DMS53 treated with DMSO at 0.1 percent for 48 hours (cell line): ENCODE measurements around the gene TMEM132D.

Experiments
- DNase-seq: peaks from one replicate; lab custom pipeline; 2025; ENCODE audit not compliant: unreplicated experiment; lab: John Stamatoyannopoulos, UW

TMEM132D gene

DNA sequence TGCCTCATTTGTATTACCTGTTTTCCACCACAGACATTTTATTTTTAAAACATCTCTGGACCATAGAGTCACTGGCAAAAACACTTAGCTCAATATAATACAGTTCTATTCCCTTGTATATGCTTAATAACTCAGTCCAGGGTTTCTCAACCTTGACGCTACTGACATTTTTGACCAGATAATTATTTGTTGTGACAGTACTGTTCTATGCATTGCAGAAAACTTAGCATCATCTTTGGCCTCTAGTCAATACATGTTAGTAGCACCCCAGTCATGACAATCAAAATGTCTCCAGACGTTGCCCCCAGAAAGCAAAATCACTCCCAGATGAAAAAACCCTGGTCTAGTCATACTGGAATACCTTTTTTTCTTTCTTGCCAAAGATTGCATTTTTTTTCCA is 174.7 kb downstream of the TMEM132D start:
- no peak for DNase-seq

DNA sequence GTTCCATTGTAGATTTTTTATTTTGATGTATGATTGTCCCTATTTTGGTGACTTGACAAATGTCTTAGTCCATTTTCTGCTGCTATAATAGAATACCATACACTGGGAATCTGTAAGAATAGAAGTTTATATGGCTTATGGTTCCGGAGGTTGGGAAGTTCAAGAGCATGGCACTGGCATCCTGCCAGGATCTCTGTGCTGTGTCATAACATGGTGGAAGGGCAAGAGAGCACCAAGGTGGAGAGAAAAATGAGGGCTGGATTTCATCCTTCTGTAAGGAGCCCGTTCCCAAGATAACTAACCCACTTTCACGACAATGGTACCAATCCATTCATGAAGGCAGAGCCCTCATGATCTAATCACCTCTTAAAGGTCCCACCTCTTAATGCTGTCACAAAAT is 176.7 kb downstream of the TMEM132D start:
- DNase-seq, result no peak

DNA sequence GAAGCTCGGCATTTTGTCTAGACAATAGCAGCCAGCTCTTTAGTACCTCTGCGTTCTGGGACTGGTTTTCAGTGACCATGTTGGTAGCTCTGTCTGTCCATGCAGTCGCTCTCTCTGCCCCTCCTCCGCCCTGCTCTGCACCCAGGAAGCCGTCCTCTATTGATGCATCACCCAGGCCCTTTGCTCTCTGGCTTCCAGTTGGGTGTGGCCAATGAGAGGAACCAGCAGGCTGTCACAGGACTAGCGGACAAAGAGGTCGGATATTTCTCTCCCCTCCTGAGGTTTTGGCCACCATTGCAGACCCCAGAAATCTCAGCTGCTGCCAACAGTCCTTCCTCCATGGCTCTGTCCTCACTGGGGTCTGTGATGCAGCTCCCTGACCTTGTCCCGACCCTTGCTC is 180.6 kb downstream of the TMEM132D start:
- no peak for DNase-seq

DNA sequence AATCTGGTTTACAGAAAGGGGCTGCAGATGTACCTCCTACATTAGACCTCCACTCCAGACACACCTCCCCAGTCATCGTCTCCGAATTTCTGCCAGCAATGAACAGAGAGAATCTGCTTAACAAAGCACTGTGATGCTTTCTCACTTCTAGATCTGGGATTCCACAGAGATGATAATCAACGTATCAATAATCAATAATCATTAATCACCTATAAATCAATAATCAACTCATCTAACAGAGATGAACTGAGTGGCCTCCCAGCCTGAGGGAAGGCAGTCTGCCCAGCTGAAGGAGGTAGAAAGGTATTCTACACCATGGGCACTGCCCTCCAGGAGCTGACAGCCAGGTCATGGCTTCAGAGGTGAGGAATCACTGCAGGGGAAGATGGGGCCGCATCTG is 183.2 kb downstream of the TMEM132D start:
- no peak for DNase-seq

DNA sequence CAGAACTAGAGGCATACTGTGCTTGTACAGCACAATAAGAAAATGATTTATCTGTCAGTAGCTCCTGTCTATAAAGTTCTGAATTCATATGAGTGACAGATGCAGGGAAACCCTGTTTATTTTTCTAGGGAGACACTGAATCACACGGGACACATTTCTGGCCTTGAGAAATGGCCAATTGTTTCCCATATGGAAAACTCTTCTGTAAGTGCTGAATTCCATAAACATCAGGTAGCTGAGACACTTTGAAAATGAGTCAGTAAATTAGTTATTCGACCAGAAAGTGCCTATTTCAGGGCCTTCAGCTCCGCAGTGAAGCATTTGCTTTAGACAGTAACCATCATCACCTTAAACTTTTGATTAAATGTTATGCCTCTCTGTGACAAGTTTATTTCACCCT is 184.4 kb downstream of the TMEM132D start:
- DNase-seq, result no peak

DNA sequence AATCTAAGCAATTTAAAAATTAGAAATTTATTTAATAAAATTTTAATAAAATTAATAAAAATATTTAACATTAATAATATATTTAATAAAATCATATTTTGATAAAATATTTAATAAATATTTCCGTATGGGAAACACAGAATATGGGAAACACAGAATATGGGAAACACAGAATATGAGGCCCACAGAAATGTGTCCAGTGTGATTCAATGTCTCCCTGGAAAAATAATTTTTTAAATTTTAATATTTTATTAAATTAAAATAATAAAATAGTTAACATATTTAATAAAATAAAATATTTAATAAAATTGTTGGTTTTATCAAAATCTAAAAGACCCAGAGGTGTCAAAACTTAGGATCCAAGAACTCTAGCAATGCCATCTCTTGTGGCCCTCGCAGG is 186.4 kb downstream of the TMEM132D start:
- no peak for DNase-seq

DNA sequence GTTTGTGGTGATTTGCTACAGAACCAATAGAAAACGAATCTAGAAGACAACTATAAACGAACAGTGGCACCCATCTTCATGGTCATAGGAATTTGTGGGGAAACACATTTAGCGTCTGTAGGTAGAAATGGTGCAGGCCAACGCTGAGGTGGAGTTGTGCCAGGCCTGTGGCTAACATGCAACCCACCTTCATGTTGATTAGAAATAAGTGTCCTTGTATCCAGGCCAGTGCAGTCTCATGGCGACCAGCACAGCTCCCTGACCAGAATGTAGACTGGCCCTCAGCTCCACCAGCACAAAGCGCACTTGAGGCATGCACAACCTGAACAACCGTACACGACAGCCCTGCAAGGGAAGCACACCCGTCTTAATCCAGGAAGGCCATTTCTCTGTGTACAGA is 187.0 kb downstream of the TMEM132D start:
- no peak for DNase-seq

DNA sequence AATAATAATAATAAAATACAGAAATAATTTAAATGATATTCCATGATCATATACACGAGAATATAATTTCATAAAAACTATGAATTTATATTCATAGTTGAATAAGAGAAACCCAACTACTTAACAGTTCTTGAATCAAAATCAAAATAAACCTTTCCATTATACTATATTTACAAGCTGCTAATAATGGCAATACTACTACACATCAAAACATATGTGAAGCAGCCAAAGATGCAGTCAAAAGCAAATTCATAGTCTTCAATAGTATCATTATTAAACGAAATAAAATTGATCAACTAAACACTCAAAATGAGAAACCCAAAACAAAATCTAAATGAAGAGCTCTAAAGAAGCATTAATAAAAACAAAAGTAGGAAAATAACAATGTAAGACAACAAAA is 197.1 kb downstream of the TMEM132D start:
- no peak for DNase-seq

DNA sequence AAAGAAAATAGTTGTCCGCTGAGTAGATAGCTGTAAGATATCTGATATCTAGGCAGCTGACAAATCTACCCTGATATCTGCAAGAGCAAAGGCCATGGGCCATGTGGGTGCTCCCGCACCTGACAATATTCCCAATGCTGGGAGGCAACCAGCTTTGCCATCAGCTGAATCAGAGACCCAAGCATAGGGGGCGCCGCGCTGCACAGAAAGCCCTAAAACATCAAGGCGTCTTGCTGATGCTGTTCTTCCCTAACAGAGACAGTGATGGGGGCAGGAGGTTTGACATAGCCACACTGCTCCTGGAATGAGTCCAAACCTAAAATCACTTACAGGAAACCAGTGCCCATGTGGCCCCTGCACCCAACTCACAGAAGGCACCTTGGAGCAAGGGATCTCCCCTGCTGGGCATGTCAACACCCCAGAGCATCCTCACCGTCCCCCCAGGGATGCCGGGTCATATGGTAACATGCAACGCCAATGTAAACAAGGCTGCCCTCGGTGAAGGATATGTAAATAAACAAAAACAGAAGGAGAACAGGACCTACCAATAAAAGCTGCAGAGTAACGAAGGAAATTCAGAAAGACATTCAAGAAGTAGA is 199.5 kb downstream of the TMEM132D start:
- no peak for DNase-seq

DNA sequence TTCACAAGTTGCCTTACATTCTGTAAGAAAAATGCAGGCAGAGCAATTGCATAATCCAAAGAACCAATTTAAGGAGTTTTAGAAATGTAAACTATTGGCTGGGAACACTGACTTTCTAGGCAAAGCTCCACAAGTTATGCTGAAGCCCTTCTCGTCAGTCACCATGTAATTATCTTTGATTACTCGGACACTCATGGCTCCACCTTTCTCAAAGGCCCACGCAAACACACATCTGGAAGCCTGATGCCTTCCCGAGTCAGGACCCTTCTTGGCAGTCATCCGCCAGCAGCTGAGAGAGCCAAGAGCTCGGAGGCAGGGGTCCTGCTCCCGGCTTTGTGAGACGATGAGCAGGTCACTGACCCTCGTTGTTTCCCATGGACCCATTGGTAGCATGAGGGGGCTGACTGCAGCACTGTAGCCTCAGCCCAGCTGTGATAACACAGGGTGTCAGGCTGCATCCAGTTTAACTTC is 202.2 kb downstream of the TMEM132D start:
- DNase-seq, result no peak

DNA sequence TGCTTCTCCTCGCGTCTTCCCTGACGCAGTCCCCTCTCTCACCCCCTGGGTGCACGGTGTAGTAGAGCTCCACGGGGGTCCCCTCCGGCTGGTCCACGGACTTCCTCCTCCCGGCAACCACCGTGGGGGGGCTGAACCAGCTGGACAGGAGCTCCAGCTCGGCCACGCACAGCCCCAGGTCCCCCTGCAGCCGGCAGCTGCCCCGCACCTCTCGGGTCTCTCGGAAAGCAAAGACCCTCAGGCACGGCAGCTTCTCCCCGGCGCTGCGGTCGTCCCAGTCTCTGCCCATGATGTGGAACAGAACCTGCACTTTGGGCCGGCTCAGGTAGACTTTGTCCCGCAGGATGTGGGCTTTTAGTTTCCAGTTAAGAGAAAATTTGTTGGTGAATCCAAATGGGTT is 203.8 kb downstream of the TMEM132D start:
- DNase-seq, result no peak

DNA sequence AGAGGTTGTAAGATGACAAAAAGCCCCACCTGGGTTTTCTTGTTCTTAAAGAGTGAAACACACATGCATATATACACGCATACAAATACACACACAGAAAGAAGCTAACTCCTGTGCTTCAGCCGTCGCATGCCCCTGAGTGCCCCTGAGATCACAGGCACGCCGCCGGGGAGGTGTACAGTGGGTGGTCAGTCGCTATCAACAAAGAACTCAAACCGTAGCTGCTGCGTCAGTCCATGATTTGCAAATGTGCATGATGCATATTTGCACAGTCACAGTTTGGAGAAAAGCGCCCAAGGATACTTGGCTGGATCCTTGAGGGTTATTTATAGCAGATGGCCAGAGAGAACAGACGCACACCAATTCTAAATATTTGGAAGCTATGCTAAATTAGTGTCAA is 206.9 kb downstream of the TMEM132D start:
- DNase-seq, result no peak

DNA sequence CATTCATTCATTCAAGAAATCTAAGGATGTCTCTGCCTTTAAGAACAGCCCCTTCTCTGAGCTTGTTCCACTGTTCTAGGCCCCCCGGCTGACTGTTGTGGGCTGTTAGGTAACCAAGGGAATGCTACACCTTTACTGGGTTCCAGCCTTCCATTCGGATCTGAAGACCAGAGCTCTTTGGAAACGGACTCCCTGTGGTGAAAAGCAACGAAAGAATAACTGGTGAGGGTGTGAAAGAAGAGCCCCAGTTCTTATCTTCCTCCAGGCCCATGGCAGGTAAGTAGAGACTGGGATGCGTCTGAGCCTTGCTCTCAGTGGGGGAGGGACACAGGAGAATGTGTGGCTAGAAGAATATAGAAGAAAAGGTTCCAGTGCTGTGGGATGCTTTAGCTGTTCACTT is 207.4 kb downstream of the TMEM132D start:
- no peak for DNase-seq

DNA sequence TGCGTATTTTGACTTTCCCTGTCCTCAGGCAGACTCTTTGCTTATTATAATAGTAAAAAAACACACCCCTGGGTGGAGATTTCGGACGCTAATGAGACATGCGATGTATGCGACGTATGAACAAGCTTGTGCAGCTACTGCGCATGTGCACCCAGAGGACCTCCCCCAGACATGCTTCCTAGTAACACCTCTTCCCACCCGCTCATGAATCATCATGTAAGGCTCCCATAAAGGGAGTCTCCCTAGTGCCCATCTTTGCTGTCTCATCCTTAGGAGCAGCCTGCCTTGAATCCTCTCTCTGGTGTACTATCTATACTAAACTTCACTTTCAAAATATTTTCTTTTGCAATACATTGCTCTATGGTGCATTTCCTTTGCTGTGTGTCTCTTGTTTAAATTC is 210.1 kb downstream of the TMEM132D start:
- no peak for DNase-seq

DNA sequence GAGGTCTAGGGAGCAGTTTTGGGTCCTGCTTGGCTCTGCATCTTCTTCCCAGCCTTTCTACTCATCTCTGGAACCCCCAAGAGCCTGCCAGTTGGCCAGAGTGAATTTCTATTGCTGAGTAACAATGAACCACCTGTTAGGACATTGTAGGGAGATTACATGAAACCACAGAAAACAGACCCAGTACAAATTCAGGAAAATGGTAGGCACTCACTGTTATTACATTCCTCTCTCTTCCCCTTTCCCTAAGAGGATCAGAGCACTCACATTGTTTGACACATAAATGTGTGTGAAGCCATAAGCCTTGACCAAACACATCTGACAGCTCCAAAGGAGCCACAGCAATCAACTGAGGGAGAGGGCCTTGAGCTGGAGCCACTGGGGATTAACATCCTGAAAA is 216.1 kb downstream of the TMEM132D start:
- DNase-seq, result no peak

DNA sequence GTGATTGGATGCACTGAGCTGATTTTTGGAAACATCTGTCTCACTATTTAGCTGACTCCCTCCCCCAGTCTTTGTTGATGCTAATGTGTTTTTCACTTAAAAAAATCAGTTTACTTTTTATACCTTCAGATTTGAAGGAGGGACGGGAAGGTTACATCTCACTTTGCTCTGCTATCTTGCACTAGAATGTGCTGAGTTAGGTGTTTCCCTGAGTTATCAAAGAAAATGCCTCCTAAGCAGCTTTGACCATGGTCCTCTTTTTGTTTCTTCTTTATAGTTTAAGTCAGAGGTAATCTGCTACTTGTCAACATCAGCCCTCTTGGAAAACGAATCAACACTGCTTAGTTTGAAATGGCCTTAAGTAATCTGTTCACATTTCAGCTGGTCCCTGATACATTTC is 222.0 kb downstream of the TMEM132D start:
- no peak for DNase-seq

DNA sequence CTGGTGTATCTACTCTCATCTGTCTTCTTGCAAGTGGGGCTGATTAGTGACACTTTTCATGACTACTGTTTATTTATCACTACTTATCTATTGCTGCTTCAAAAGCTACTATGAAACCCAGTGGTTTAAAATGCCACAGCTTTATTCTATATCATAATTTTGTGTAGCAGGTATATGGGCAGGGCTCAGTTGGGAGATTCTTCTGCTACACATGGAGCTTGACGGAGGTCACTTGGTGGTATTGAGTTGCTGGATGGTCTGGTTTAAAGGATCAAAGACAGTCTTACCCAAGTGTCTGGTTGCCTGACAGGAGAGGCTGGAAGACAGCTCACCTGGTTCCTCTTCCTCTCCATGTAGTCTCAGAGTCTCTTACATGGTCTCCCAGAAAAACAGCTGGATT is 222.7 kb downstream of the TMEM132D start:
- DNase-seq, result no peak

DNA sequence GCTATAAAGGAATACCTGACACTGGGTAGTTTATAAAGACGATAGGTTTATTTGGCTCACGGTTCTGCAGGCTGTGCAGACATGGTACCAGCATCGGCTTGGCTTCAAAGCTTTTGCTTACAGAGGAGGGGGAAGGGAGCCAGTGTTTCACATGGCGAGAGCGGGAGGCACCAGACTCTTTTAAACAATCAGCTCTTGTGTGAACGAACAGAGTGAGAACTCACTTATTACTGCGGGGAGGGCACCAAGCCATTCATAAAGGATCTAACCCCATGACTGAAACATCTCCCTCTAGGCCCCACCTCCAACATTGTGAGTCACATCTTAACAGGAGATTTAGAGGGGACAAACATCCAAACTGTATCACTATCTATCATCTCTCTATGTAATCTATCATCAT is 227.4 kb downstream of the TMEM132D start:
- no peak for DNase-seq

DNA sequence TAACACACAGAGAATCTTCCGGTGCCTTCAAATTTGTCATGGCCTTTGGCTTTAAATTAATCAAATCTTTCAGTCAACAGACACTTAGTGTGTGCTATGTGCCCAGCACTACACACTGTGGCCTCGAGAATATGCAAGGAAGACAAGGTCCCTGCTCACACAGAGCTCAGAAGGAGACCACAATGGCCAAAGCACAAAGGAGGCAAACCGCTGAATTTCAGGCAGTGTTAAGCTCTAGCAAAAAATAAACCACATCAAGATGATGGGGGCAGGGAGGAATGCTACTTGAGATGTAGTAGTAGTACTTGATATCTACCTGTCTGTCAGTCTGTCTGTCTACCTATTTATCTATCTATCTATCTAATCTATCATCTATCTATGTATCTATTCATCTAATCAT is 227.9 kb downstream of the TMEM132D start:
- no peak for DNase-seq

DNA sequence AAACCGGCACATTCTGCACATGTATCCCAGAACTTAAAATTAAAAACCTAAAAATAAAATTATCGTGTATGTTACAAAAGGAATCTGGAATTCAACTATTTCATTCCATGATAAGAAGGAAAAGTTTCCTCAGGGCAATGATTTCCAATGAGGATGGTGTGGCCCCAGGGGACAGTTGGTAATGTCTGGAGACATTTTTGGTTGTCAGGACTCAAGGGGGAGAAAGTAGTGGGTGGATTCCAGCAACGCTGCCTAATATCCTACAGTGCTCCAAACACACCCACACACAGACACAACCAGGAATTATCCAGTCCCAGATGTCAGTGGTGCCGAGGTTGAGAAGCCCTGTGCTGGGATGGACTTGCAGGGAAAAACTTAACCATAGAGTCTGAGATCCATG is 228.3 kb downstream of the TMEM132D start:
- DNase-seq, result no peak

DNA sequence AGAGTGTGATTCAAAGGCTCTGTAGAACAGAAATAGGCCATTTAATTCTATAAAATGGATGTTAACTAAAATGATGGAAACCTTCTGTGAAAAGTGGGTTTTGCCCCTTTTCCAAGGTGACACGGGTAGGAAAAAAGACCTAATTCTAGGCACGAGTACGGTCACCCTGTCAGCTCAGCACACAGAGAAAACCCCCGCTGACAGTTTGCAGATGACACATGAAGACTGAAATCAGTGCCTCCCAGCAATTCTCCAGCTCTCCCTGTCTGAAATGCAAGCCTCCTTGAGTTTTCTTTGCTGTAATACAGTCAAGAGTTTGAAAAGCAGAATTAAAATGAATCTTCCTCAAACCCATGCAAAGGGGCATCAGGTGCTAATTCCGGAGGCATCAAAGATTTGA is 230.0 kb downstream of the TMEM132D start:
- no peak for DNase-seq

DNA sequence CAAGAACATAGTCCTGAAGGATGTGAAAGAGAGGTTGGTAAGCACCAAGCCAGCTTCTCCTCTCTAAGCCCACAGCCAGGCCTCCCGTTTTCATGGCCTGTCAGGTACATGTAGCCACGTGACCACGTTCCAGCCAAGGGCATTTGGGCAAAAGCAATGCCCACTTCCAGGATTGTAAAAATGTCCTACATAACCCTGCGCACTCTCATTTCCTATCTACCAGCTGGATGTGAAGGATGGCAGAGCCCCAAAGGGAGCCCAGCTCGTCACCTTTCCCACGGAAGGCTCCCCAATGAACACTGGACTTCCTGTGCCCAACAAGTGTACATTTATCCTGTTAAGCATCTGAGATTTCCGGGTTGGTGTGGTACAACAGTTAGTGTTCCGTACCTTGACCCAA is 231.7 kb downstream of the TMEM132D start:
- DNase-seq, result no peak

DNA sequence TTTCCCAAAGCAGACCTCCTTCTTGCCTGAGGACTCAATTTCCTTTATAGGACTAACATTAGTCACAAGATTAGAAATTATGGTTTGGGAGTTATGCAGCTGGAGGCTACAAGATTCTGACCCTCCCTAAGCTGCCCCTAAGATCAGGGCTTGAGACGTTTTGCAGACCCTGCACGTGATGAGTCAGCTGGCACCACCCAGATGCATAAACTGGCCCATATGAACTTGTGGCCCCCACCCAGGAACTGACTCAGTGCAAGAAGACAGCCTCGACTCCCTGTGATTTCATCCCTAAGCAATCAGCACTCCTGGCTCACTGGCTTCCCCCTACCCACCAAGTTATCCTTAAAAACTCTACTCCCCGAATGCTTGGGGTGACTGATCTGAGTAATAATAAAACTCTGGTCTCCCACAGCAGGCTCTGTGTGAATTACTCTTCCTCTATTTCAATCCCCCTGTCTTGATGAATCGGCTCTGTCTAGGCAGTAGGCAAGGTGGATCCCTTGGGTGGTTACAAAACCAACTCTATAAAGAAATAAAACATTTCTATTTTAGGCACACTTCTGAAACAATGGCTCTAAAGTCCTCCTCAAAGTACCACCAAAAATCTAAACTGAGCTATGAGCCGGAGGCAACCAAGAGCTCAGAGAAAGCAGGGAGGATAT is 233.4 kb downstream of the TMEM132D start:
- DNase-seq, result no peak
